ENCODE data around the gene ARHGAP19. TPM values are rescaled to one million over a fixed set of nuclear protein-coding genes. Genes with fewer than 3 reads are reported as not detected.

The ARHGAP19 gene
- total RNA-seq, 1 experiment from 2014 or later = 33.2 TPM

DNA sequence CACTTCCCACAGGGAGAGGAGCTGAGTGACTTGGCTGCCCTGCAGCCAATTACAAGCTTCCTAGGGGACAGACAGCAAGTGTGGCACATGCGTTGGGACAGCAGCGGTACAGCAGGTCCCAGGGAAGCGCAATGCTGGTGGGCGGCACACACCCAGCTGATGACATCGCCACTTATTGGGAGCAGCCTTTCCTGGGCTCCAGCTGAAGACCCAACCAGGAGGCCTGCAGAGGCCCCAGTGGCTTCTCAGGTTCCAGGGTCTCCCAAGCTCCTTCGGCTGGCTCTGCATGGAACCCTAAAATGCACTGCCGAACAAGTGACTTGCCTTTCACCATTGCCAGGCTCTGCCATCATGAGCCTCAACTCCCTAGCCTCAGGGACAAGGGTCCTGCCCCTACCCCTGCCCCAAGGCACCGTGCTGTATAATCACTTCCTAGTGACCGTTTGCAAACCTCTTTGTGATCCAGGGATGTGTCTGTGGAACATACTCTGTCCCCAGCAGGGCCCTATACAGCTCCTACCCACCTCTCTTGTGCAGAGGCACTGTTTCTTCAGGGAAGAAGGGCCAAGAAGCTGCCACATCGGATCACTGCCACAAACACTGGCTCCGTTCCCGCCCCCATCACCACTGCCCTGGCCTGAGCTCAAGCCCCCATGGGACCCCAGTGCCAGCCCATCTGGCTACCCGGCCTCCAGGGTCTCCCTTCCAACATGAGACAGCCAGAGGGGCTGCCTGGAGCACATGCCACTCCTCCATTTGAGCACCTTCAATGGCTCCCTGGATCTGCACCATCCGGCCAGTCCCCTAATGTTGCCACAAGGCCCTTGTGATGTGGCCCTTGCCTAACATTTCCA is 87.4 kb downstream of the ARHGAP19 start:
- Histone ChIP-seq H3K79me1 (ENCODE audit: insufficient read depth, low read depth, low read length, poor library complexity, severe bottlenecking) (no peaks in the 10 kb centered on the region), H3T11ph (ENCODE audit: low read length) (no peak overlapping the region), H3K27me3 (ENCODE audit: insufficient read depth, low read length) (no peaks in the 10 kb centered on the region), H4K8ac (replicated peaks; ENCODE audit: insufficient read length, low read depth, low read length) (no peak overlapping the region), H3K4ac (ENCODE audit: low read depth, low read length) (no peak overlapping the region), H3K9me3 (ENCODE audit: control insufficient read depth, low read depth, low read length) (no peaks in the 10 kb centered on the region), H2BK12ac (ENCODE audit: insufficient read length, low read depth, low read length) (no peak overlapping the region), H2BK15ac (ENCODE audit: low read depth, low read length) (no peak overlapping the region), H2AK5ac (ENCODE audit: insufficient read length, low read length) (no peak overlapping the region), H3K4me2 (ENCODE audit: insufficient read depth, insufficient read length, low read length) (no peak overlapping the region), H4K91ac (ENCODE audit: insufficient read length, low read depth, low read length) (no peak overlapping the region), H3K9ac (ENCODE audit: extremely low read depth, insufficient read length, low read length) (no peak overlapping the region), H2BK5ac (ENCODE audit: insufficient read length, low read length) (no peak overlapping the region), H3K79me2 (ENCODE audit: insufficient read depth, low read length) (no peaks in the 10 kb centered on the region), H3K14ac (ENCODE audit: insufficient read depth, low read length) (no peak overlapping the region), H3K4me1 (ENCODE audit: insufficient read depth, low read length) (no peaks in the 10 kb centered on the region), H3K18ac (ENCODE audit: insufficient read length, low read depth, low read length) (no peak overlapping the region), H2AFZ (ENCODE audit: low read length) (no peak overlapping the region), H3K27ac (ENCODE audit: insufficient read length, low read depth, low read length) (no peak overlapping the region), H2BK120ac (ENCODE audit: low read depth, low read length, poor library complexity, severe bottlenecking) (no peak overlapping the region), H3K56ac (ENCODE audit: insufficient read length, low read depth, low read length) (no peak overlapping the region), H2BK20ac (ENCODE audit: low read depth, low read length, poor library complexity, severe bottlenecking) (no peak overlapping the region), H3K23me2 (ENCODE audit: insufficient read length, low read depth, low read length, poor library complexity, severe bottlenecking) (no peaks in the 10 kb centered on the region), H3K23ac (ENCODE audit: insufficient read length, low read depth, low read length) (no peak overlapping the region), H4K20me1 (ENCODE audit: control insufficient read depth, insufficient read depth, insufficient read length) (no peaks in the 10 kb centered on the region), H4K5ac (ENCODE audit: insufficient read length, low read depth, low read length) (no peak overlapping the region)
- H3K4me1 Mint-ChIP-seq = peaks cover 10 to 13% of the 10 kb centered on the region in 2 experiments
- TF ChIP-seq, protein P1, sequence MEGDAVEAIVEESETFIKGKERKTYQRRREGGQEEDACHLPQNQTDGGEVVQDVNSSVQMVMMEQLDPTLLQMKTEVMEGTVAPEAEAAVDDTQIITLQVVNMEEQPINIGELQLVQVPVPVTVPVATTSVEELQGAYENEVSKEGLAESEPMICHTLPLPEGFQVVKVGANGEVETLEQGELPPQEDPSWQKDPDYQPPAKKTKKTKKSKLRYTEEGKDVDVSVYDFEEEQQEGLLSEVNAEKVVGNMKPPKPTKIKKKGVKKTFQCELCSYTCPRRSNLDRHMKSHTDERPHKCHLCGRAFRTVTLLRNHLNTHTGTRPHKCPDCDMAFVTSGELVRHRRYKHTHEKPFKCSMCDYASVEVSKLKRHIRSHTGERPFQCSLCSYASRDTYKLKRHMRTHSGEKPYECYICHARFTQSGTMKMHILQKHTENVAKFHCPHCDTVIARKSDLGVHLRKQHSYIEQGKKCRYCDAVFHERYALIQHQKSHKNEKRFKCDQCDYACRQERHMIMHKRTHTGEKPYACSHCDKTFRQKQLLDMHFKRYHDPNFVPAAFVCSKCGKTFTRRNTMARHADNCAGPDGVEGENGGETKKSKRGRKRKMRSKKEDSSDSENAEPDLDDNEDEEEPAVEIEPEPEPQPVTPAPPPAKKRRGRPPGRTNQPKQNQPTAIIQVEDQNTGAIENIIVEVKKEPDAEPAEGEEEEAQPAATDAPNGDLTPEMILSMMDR (conservative IDR thresholded peaks at IDR 0.05) = no peak
- WGBS (ENCODE audit: extremely low coverage, insufficient read length, low lambda C conversion rate) = no CpG with 5 or more reads among the region's 14 CpGs
- DNase-seq = no peak
- no peaks in the 10 kb centered on the region; a peak in 1 of 7 replicates for H3K36me3 Mint-ChIP-seq (ENCODE audit: insufficient read depth in 1 of 3, low read depth in 3 of 3)
- peaks cover 3% of the 10 kb centered on the region for H3K27me3 Mint-ChIP-seq (ENCODE audit: low read depth)
- no peak overlapping the region for H3K27ac Mint-ChIP-seq
- H3K4me3 Mint-ChIP-seq = no peak overlapping the region
- H3K9me3 Mint-ChIP-seq = no peaks in the 10 kb centered on the region
